ENCODE measurements around the gene SPDEF. TPM values are rescaled to one million over a fixed set of nuclear protein-coding genes. Genes with fewer than 3 reads are reported as not detected.

SPDEF gene
- total and polyA plus RNA-seq, 2 experiments from 2014 or later: 0.69 TPM; not detected in 1

Other genes with a start within 250 kb of the SPDEF start
- 31.1 and 32.5 TPM in 2 replicates for gene NUDT3, start 163.7 kb downstream of the SPDEF start, total RNA-seq (2014; rRNA removed; shearing (Covaris generic))
- 11.5 and 12.1 TPM in 2 replicates for gene NUDT3, start 163.7 kb downstream of the SPDEF start, polyA plus RNA-seq (2016; fragmentation: Nextera tagmentation; extraction: Ambion mirVana)
- gene RPS10, start 130.3 kb downstream of the SPDEF start, total RNA-seq (2014; rRNA removed; shearing (Covaris generic)): 1,675 and 2,175 TPM in 2 replicates
- gene RPS10, start 130.3 kb downstream of the SPDEF start, polyA plus RNA-seq (2016; fragmentation: Nextera tagmentation; extraction: Ambion mirVana): 1,755 and 1,834 TPM in 2 replicates
- gene PACSIN1, start 90.3 kb downstream of the SPDEF start, total RNA-seq (2014; rRNA removed; shearing (Covaris generic)): 6.2 and 8.7 TPM in 2 replicates
- 4.7 and 5.2 TPM in 2 replicates for gene PACSIN1, start 90.3 kb downstream of the SPDEF start, polyA plus RNA-seq (2016; fragmentation: Nextera tagmentation; extraction: Ambion mirVana)
- 76.4 and 80.1 TPM in 2 replicates for gene ILRUN, start 140.4 kb upstream of the SPDEF start, total RNA-seq (2014; rRNA removed; shearing (Covaris generic))
- gene ILRUN, start 140.4 kb upstream of the SPDEF start, polyA plus RNA-seq (2016; fragmentation: Nextera tagmentation; extraction: Ambion mirVana): 17.6 and 19.2 TPM in 2 replicates
- 121 and 163 TPM in 2 replicates for gene SNRPC, start 201.2 kb upstream of the SPDEF start, total RNA-seq (2014; rRNA removed; shearing (Covaris generic))
- gene SNRPC, start 201.2 kb upstream of the SPDEF start, polyA plus RNA-seq (2016; fragmentation: Nextera tagmentation; extraction: Ambion mirVana): 385 and 415 TPM in 2 replicates
- gene BLTP3A, start 235.8 kb upstream of the SPDEF start, total RNA-seq (2014; rRNA removed; shearing (Covaris generic)): 15.3 and 18.4 TPM in 2 replicates
- gene BLTP3A, start 235.8 kb upstream of the SPDEF start, polyA plus RNA-seq (2016; fragmentation: Nextera tagmentation; extraction: Ambion mirVana): 2.9 and 3.4 TPM in 2 replicates